ENCODE measurements around the gene TENM4. TPM values are rescaled to one million over a fixed set of nuclear protein-coding genes. Genes with fewer than 3 reads are reported as not detected.

TENM4 gene
- total RNA-seq, 4 donors from 2014 or later = 31.4 to 44.5 (median 38.0) TPM

- H3K9me3 ChIP-seq = no peaks in the 10 kb centered on the region
- no peaks in the 10 kb centered on the region for H3K36me3 ChIP-seq
- no peak for DNase-seq (ENCODE audit: low spot score in 2 of 2)
- H3K4me1 ChIP-seq = no peaks in the 10 kb centered on the region
- 85% methylated on average over 2 of the region's 2 CpGs for WGBS
- no peaks in the 10 kb centered on the region for H3K27me3 ChIP-seq
- H3K4me3 ChIP-seq = no peak overlapping the region
- H3K27ac ChIP-seq = no peak overlapping the region
- TF ChIP-seq CTCF (IDR thresholded peaks at IDR 0.05) (no peak), POLR2AphosphoS5 (IDR thresholded peaks at IDR 0.05) (no peak)
Observed at GRCh38 chr11:78878631-78879030, 562.2 kb downstream of the TENM4 start.

GRCh38 chr11:78876676-78877075 lies 564.2 kb downstream of the TENM4 start:
- Histone ChIP-seq H3K9me3 (no peaks in the 10 kb centered on the region), H3K27me3 (no peaks in the 10 kb centered on the region), H3K27ac (no peak overlapping the region), H3K36me3 (no peaks in the 10 kb centered on the region), H3K4me3 (no peak overlapping the region), H3K4me1 (no peaks in the 10 kb centered on the region)
- no peak for TF ChIP-seq POLR2A (IDR thresholded peaks at IDR 0.05)
- no peak for TF ChIP-seq POLR2AphosphoS5 (IDR thresholded peaks at IDR 0.05)
- TF ChIP-seq EP300 (IDR thresholded peaks at IDR 0.05) = no peak
- TF ChIP-seq CTCF (IDR thresholded peaks at IDR 0.05) = no peak
- 58% methylated on average over 3 of the region's 3 CpGs for WGBS
- no peak for DNase-seq (ENCODE audit: low spot score in 2 of 2)

GRCh38 chr11:78870655-78871054 lies 570.2 kb downstream of the TENM4 start:
- WGBS = 89% methylated on average over 4 of the region's 4 CpGs
- Histone ChIP-seq H3K27me3 (no peaks in the 10 kb centered on the region), H3K4me3 (no peak overlapping the region), H3K4me1 (no peaks in the 10 kb centered on the region), H3K9me3 (no peaks in the 10 kb centered on the region), H3K27ac (no peak overlapping the region), H3K36me3 (no peaks in the 10 kb centered on the region)
- DNase-seq (ENCODE audit: low spot score in 2 of 2) = no peak
- TF ChIP-seq EP300 (IDR thresholded peaks at IDR 0.05) = no peak
- TF ChIP-seq POLR2AphosphoS5 (IDR thresholded peaks at IDR 0.05) = no peak
- TF ChIP-seq CTCF (IDR thresholded peaks at IDR 0.05) = no peak
- no peak for TF ChIP-seq POLR2A (IDR thresholded peaks at IDR 0.05)

GRCh38 chr11:78869293-78869692 lies 571.5 kb downstream of the TENM4 start:
- TF ChIP-seq POLR2A (IDR thresholded peaks at IDR 0.05) (no peak), EP300 (IDR thresholded peaks at IDR 0.05) (no peak), POLR2AphosphoS5 (IDR thresholded peaks at IDR 0.05) (no peak), CTCF (IDR thresholded peaks at IDR 0.05) (no peak)

GRCh38 chr11:78868563-78868962 lies 572.3 kb downstream of the TENM4 start:
- no peak for TF ChIP-seq POLR2A (IDR thresholded peaks at IDR 0.05)
- TF ChIP-seq CTCF (IDR thresholded peaks at IDR 0.05) = no peak
- TF ChIP-seq EP300 (IDR thresholded peaks at IDR 0.05) = no peak
- TF ChIP-seq POLR2AphosphoS5 (IDR thresholded peaks at IDR 0.05) = no peak
- Histone ChIP-seq H3K4me1 (no peaks in the 10 kb centered on the region), H3K27me3 (no peaks in the 10 kb centered on the region), H3K27ac (no peak overlapping the region), H3K9me3 (no peaks in the 10 kb centered on the region), H3K4me3 (no peak overlapping the region), H3K36me3 (no peaks in the 10 kb centered on the region)
- no peak for DNase-seq (ENCODE audit: low spot score in 2 of 2)
- WGBS = 45% methylated on average over 4 of the region's 4 CpGs

More at GRCh38 chr11:78869293-78869692, 571.5 kb downstream of the TENM4 start:
- Histone ChIP-seq H3K4me1 (no peaks in the 10 kb centered on the region), H3K36me3 (no peaks in the 10 kb centered on the region), H3K27ac (no peak overlapping the region), H3K27me3 (no peaks in the 10 kb centered on the region), H3K9me3 (no peaks in the 10 kb centered on the region), H3K4me3 (no peak overlapping the region)
- DNase-seq (ENCODE audit: low spot score in 2 of 2) = no peak
- WGBS = 33% methylated on average over 3 of the region's 3 CpGs
